Fibroblast of lung (primary cell): ENCODE data around the gene KIF19.

Source experiments
- EZH2 ChIP-seq: IDR thresholded peaks from 2 replicates; pipeline ENCODE4 v1.5.1; 2012; ENCODE audit warnings: low read length, control low read depth, mild to moderate bottlenecking; ENCODE audit errors: missing control alignments
- TF ChIP-seq, protein P1 (sequence below), 2 donors: IDR thresholded peaks in 1 of 2; conservative IDR thresholded peaks in 1 of 2; 1 replicate in 1 of 2; 2 replicates in 1 of 2; pipeline ENCODE4 v1.5.1; 2011 to 2012; ENCODE audit warnings: low read length in 2 of 2, control low read depth in 1 of 2, inconsistent platforms in 1 of 2, low read depth in 1 of 2, mild to moderate bottlenecking in 1 of 2

DNA sequence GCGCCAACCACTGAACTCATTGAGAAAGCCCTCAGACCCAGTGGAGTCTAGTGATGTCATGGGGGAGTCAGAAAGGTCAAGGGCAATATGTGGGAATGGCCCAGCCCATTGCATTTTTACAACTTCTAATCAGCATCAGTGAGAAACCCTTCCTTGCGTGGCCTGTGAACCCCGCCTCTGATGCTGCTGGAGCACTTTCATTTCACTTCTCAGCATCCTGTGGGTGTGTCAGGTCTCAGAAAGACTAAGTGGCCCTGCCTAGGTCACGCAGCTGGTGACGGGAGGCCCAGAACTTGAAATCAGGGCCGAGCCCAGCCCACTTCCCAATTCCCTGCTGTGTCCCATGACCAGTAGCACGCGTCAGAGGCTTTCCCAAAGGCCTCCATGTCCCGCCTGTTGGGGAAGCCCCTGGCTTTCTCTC, 45.9 kb upstream of the KIF19 start:
- TF ChIP-seq, protein P1, sequence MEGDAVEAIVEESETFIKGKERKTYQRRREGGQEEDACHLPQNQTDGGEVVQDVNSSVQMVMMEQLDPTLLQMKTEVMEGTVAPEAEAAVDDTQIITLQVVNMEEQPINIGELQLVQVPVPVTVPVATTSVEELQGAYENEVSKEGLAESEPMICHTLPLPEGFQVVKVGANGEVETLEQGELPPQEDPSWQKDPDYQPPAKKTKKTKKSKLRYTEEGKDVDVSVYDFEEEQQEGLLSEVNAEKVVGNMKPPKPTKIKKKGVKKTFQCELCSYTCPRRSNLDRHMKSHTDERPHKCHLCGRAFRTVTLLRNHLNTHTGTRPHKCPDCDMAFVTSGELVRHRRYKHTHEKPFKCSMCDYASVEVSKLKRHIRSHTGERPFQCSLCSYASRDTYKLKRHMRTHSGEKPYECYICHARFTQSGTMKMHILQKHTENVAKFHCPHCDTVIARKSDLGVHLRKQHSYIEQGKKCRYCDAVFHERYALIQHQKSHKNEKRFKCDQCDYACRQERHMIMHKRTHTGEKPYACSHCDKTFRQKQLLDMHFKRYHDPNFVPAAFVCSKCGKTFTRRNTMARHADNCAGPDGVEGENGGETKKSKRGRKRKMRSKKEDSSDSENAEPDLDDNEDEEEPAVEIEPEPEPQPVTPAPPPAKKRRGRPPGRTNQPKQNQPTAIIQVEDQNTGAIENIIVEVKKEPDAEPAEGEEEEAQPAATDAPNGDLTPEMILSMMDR (conservative IDR thresholded peaks at IDR 0.05 in 1 of 2, IDR thresholded peaks at IDR 0.05 in 1 of 2; ENCODE audit: low read depth in 1 of 2, low read length in 2 of 2), result no peak
- TF ChIP-seq EZH2, result no peak
